GM12872 (cell line): Measurements from ENCODE around the gene PAX6.

Experiments
- CTCF ChIP-seq: IDR thresholded peaks from 3 replicates; pipeline ENCODE4 v1.5.1; 2011; ENCODE audit warnings: low read depth, mild to moderate bottlenecking, low read length, moderate library complexity; ENCODE audit not compliant: insufficient read depth

PAX6 gene

GRCh38 chr11:31844351-31844750 lies 33.2 kb upstream of the PAX6 start:
- TF ChIP-seq CTCF: no peak

GRCh38 chr11:31841435-31841834 lies 30.3 kb upstream of the PAX6 start:
- TF ChIP-seq CTCF: no peak

- TF ChIP-seq CTCF: no peak
These were observed 23.1 kb upstream of the PAX6 start for GRCh38 chr11:31834237-31834636.

- TF ChIP-seq CTCF: no peak
These were observed 19.3 kb upstream of the PAX6 start for GRCh38 chr11:31830406-31830805.

GRCh38 chr11:31828217-31828616 lies 17.1 kb upstream of the PAX6 start:
- TF ChIP-seq CTCF: no peak

GRCh38 chr11:31827455-31828206 lies 16.5 kb upstream of the PAX6 start:
- TF ChIP-seq CTCF: no peak

- no peak for TF ChIP-seq CTCF
These were observed 15.7 kb upstream of the PAX6 start for GRCh38 chr11:31826536-31827438.
